GM10248 (cell line): ENCODE results near the gene C10orf105.

ENCODE experiments used
- CTCF ChIA-PET: fragments of 300-600 bp; sonication (Branson Sonifier 250); formaldehyde crosslinking; extraction: SDS; loops from one replicate; lab custom pipeline; 2021; ENCODE audit warnings: antibody characterized with exemption; lab: Yijun Ruan, JAX
- POLR2A ChIA-PET: fragments of 350-650 bp; sonication (Branson Sonifier 250); formaldehyde crosslinking; extraction: SDS; loops from one replicate; lab custom pipeline; 2020; ENCODE audit warnings: antibody characterized with exemption; lab: Yijun Ruan, JAX
- DNase-seq: peaks from one replicate; pipeline ENCODE4 v3.0.0; 2012; ENCODE audit errors: extremely low spot score
- CTCF ChIP-seq: IDR thresholded peaks from 2 replicates; pipeline ENCODE4 v1.5.1; 2012; ENCODE audit warnings: mild to moderate bottlenecking, low read depth; ENCODE audit errors: extremely low read depth, missing control alignments, control extremely low read depth

C10orf105 gene

GRCh38 chr10:71675295-71675970 is 44.1 kb downstream of the C10orf105 start:
- POLR2A ChIA-PET: no interaction called here
- CTCF ChIA-PET: interaction anchor here (0.7 kb wide), 1 partner anchor 11 kb away, joined by 3 read pairs; no protein-coding TSS in a partner anchor
- no peak for TF ChIP-seq CTCF
- DNase-seq: no peak

- ChIA-PET POLR2A (no interaction called here), CTCF (interaction anchor here (1.1 to 1.7 kb wide), 4 partner anchors 23 to 102 kb away, joined by 3 read pairs; no protein-coding TSS in a partner anchor)
- DNase-seq: peak; percentile 42
- no peak for TF ChIP-seq CTCF
Measured at GRCh38 chr10:71671994-71672946, 47.3 kb downstream of the C10orf105 start.

GRCh38 chr10:71667387-71667752 is 52.2 kb downstream of the C10orf105 start:
- no peak for TF ChIP-seq CTCF
- ChIA-PET POLR2A (no interaction called here), CTCF (interaction anchor here (1.5 kb wide), 3 partner anchors 28 to 59 kb away, joined by 3 to 4 read pairs (median 3); no protein-coding TSS in a partner anchor)
- peak; percentile 53 for DNase-seq

GRCh38 chr10:71666639-71667386 is 52.8 kb downstream of the C10orf105 start:
- ChIA-PET CTCF (interaction anchor here (1.5 kb wide), 2 partner anchors 27 to 58 kb away, joined by 3 read pairs; no protein-coding TSS in a partner anchor), POLR2A (no interaction called here)
- TF ChIP-seq CTCF: no peak
- peak; percentile 37 for DNase-seq

GRCh38 chr10:71665456-71665855 is 54.1 kb downstream of the C10orf105 start:
- no peak for TF ChIP-seq CTCF
- ChIA-PET POLR2A (no interaction called here), CTCF (interaction anchor here (1.3 to 1.5 kb wide), 3 partner anchors 43 to 146 kb away, joined by 3 to 7 read pairs (median 3); no protein-coding TSS in a partner anchor)
- no peak for DNase-seq
